GM23338 (cell line): ENCODE measurements around the gene RAPGEF5. TPM values are rescaled to one million over a fixed set of nuclear protein-coding genes. Genes with fewer than 3 reads are reported as not detected.

ENCODE experiments used
- ATAC-seq: fragments of 200-7000 bp; cut with Tn5 transposase; 3 replicates; pipeline ENCODE4 v1.9.1; 2020
- DNase-seq: peaks from one replicate; pipeline ENCODE4 v3.0.0-alpha.2; 2015; ENCODE audit warnings: low spot score
- H2AFZ ChIP-seq: fragments of 200-600 bp; sonication (generic); 2 replicates; pipeline ENCODE4 v1.8.0; 2016; ENCODE audit warnings: antibody characterized with exemption, mild to moderate bottlenecking, moderate library complexity
- H3F3A ChIP-seq: fragments of 200-600 bp; sonication (generic); replicated peaks from 2 replicates; pipeline ENCODE4 v1.8.0; 2017; ENCODE audit warnings: antibody characterized with exemption, mixed run types, low read depth
- H3K27ac ChIP-seq: fragments of 200-600 bp; sonication (generic); 2 replicates; pipeline ENCODE4 v1.6.1; 2016; ENCODE audit warnings: low read depth
- H3K27me3 ChIP-seq: fragments of 200-600 bp; sonication (generic); 2 replicates; pipeline ENCODE4 v1.8.0; 2016; ENCODE audit warnings: mild to moderate bottlenecking, mixed run types, moderate library complexity; ENCODE audit not compliant: insufficient read depth
- H3K36me3 ChIP-seq: fragments of 200-600 bp; sonication (generic); 2 replicates; pipeline ENCODE4 v1.8.0; 2016; ENCODE audit warnings: mild to moderate bottlenecking; ENCODE audit not compliant: insufficient read depth
- H3K4me1 ChIP-seq: fragments of 200-600 bp; sonication (generic); 2 replicates; pipeline ENCODE4 v1.8.0; 2016; ENCODE audit warnings: mild to moderate bottlenecking, moderate library complexity; ENCODE audit not compliant: insufficient read depth
- H3K4me2 ChIP-seq: fragments of 200-600 bp; sonication (generic); 2 replicates; pipeline ENCODE4 v1.7.1; 2017; ENCODE audit warnings: mixed run types
- H3K4me3 ChIP-seq: fragments of 200-600 bp; sonication (generic); 2 replicates; pipeline ENCODE4 v1.6.1; 2016; ENCODE audit warnings: mixed run types
- H3K79me2 ChIP-seq: fragments of 200-600 bp; sonication (generic); replicated peaks from 2 replicates; pipeline ENCODE4 v1.8.0; 2017; ENCODE audit warnings: mild to moderate bottlenecking; ENCODE audit not compliant: insufficient read depth
- H3K9me2 ChIP-seq: fragments of 200-600 bp; sonication (generic); 2 replicates; pipeline ENCODE4 v1.8.0; 2017; ENCODE audit not compliant: insufficient read depth
- H4K20me1 ChIP-seq: fragments of 200-600 bp; sonication (generic); replicated peaks from 2 replicates; pipeline ENCODE4 v1.8.0; 2017; ENCODE audit warnings: mild to moderate bottlenecking; ENCODE audit not compliant: insufficient read depth
- H3K27ac Mint-ChIP-seq: 2 replicates; pipeline ENCODE4 v1.8.0; 2020; ENCODE audit warnings: inconsistent platforms, mild to moderate bottlenecking, moderate library complexity, mixed read lengths
- H3K27me3 Mint-ChIP-seq: 3 replicates; pipeline ENCODE4 v1.8.0; 2022; ENCODE audit warnings: low read depth, mild to moderate bottlenecking, moderate library complexity, mixed read lengths, inconsistent platforms; ENCODE audit not compliant: insufficient read depth, poor library complexity
- H3K36me3 Mint-ChIP-seq: 3 replicates; pipeline ENCODE4 v1.8.0; 2021; ENCODE audit warnings: low read depth, mild to moderate bottlenecking, inconsistent platforms, moderate library complexity, mixed read lengths
- H3K4me1 Mint-ChIP-seq: 3 replicates; pipeline ENCODE4 v1.8.0; 2020; ENCODE audit warnings: mild to moderate bottlenecking, inconsistent platforms, mixed read lengths
- H3K4me3 Mint-ChIP-seq: 3 replicates; pipeline ENCODE4 v1.8.0; 2021; ENCODE audit warnings: moderate library complexity, mild to moderate bottlenecking, inconsistent platforms, mixed read lengths
- H3K9me3 Mint-ChIP-seq: 3 replicates; pipeline ENCODE4 v1.8.0; 2020; ENCODE audit warnings: moderate library complexity, mild to moderate bottlenecking, inconsistent platforms, mixed read lengths
- CREB1 ChIP-seq: fragments of 250-450 bp; sonication (Bioruptor Pico); IDR thresholded peaks from 2 replicates; pipeline ENCODE4 v1.5.0; 2020; ENCODE audit warnings: low read depth, mild to moderate bottlenecking, moderate library complexity
- EZH2phosphoT487 ChIP-seq: fragments of 200-600 bp; sonication (generic); IDR thresholded peaks from one replicate; pipeline ENCODE4 v1.8.1; 2018; ENCODE audit warnings: antibody characterized with exemption; ENCODE audit not compliant: unreplicated experiment
- NANOG ChIP-seq: IDR thresholded peaks from 2 replicates; pipeline ENCODE4 v1.6.1; 2016; ENCODE audit warnings: antibody characterized with exemption, borderline replicate concordance
- ZNF114 ChIP-seq: fragments of 250-450 bp; sonication (Bioruptor Pico); IDR thresholded peaks from 2 replicates; pipeline ENCODE4 v1.5.0; 2020; ENCODE audit warnings: mild to moderate bottlenecking, moderate library complexity
- ZNF331 ChIP-seq: fragments of 250-450 bp; sonication (Bioruptor Pico); IDR thresholded peaks from 2 replicates; pipeline ENCODE4 v1.5.0; 2020; ENCODE audit warnings: low read depth, mild to moderate bottlenecking, moderate library complexity
- polyA plus RNA-seq: library from polyadenylated mRNA; unstranded; fragments of >200 nt; fragmentation: Nextera tagmentation; extraction: Ambion mirVana; gene quantifications from 2 replicates; pipeline ENCODE4 v1.2.1, GENCODE V29; 2016
- total RNA-seq: library from RNA; depleted of rRNA; stranded (reverse); fragments of >200 nt; shearing (Covaris generic); gene quantifications from 2 replicates; pipeline ENCODE4 v1.2.3, GENCODE V29; 2014
- TF ChIP-seq, protein P1 (sequence below): fragments of 250-450 bp; sonication (Bioruptor Pico); IDR thresholded peaks from 2 replicates; pipeline ENCODE4 v1.5.0; 2020; ENCODE audit warnings: mild to moderate bottlenecking, moderate library complexity
- TF ChIP-seq, protein P2 (sequence below), 2 experiments: fragments of 200-600 bp in 1 of 2; sonication (generic) in 1 of 2; conservative IDR thresholded peaks; 2 replicates each; pipeline versions ENCODE4 v1.5.1 to v1.6.1; 2016 to 2017; ENCODE audit warnings: antibody characterized with exemption in 2 of 2, low read depth in 2 of 2, mild to moderate bottlenecking in 2 of 2, moderate library complexity in 1 of 2
- TF ChIP-seq, protein P3 (sequence below): IDR thresholded peaks from 2 replicates; pipeline ENCODE4 v1.6.1; 2016; ENCODE audit warnings: antibody characterized with exemption

Gene RAPGEF5
- total and polyA plus RNA-seq, 2 experiments from 2014 or later = 6.3 to 13.1 TPM

DNA sequence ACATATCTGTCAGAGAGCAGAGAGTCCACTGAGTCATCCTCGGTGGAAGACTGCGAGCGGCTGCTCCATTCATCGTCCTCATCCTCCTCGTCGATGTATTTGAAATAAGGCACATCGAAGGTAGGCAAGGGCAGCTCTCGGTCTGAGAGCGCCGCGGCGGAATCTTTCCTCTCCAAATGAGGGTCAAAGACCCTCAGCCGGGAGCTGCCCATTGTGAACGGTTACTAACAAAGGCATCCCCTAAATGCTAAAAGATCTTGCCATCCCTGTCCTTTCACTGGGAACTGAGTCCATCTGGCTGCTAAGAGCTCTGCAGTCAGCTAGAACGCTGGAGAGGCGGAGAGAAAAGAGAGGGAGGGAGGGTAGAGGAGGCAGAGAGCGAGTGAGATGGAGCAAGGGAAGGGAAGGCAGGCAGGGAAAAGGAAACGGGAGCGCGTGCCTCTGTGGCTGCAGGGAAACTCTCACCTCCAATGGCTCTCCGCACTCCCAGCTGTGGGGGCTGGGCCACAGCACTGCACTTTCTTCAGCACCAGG is 163.4 kb downstream of the RAPGEF5 start:
- no peaks in the 10 kb centered on the region for H3K9me2 ChIP-seq
- Mint-ChIP-seq H3K36me3 (0 out of 3 replicates have a peak, but pooled peaks cover 4% of the 10 kb centered on the region), H3K27ac (no peak overlapping the region), H3K4me3 (peak overlapping the region; percentile 77), H3K9me3 (no peaks in the 10 kb centered on the region), H3K27me3 (peaks cover 11% of the 10 kb centered on the region), H3K4me1 (peaks cover 69% of the 10 kb centered on the region)
- no peaks in the 10 kb centered on the region for H3K36me3 ChIP-seq
- peaks cover 46% of the 10 kb centered on the region for H3K27me3 ChIP-seq
- peak; percentile 43; the same call in 1 of the 2 replicates for TF ChIP-seq CREB1 (CRISPR knock-in tag)
- TF ChIP-seq, protein P1, sequence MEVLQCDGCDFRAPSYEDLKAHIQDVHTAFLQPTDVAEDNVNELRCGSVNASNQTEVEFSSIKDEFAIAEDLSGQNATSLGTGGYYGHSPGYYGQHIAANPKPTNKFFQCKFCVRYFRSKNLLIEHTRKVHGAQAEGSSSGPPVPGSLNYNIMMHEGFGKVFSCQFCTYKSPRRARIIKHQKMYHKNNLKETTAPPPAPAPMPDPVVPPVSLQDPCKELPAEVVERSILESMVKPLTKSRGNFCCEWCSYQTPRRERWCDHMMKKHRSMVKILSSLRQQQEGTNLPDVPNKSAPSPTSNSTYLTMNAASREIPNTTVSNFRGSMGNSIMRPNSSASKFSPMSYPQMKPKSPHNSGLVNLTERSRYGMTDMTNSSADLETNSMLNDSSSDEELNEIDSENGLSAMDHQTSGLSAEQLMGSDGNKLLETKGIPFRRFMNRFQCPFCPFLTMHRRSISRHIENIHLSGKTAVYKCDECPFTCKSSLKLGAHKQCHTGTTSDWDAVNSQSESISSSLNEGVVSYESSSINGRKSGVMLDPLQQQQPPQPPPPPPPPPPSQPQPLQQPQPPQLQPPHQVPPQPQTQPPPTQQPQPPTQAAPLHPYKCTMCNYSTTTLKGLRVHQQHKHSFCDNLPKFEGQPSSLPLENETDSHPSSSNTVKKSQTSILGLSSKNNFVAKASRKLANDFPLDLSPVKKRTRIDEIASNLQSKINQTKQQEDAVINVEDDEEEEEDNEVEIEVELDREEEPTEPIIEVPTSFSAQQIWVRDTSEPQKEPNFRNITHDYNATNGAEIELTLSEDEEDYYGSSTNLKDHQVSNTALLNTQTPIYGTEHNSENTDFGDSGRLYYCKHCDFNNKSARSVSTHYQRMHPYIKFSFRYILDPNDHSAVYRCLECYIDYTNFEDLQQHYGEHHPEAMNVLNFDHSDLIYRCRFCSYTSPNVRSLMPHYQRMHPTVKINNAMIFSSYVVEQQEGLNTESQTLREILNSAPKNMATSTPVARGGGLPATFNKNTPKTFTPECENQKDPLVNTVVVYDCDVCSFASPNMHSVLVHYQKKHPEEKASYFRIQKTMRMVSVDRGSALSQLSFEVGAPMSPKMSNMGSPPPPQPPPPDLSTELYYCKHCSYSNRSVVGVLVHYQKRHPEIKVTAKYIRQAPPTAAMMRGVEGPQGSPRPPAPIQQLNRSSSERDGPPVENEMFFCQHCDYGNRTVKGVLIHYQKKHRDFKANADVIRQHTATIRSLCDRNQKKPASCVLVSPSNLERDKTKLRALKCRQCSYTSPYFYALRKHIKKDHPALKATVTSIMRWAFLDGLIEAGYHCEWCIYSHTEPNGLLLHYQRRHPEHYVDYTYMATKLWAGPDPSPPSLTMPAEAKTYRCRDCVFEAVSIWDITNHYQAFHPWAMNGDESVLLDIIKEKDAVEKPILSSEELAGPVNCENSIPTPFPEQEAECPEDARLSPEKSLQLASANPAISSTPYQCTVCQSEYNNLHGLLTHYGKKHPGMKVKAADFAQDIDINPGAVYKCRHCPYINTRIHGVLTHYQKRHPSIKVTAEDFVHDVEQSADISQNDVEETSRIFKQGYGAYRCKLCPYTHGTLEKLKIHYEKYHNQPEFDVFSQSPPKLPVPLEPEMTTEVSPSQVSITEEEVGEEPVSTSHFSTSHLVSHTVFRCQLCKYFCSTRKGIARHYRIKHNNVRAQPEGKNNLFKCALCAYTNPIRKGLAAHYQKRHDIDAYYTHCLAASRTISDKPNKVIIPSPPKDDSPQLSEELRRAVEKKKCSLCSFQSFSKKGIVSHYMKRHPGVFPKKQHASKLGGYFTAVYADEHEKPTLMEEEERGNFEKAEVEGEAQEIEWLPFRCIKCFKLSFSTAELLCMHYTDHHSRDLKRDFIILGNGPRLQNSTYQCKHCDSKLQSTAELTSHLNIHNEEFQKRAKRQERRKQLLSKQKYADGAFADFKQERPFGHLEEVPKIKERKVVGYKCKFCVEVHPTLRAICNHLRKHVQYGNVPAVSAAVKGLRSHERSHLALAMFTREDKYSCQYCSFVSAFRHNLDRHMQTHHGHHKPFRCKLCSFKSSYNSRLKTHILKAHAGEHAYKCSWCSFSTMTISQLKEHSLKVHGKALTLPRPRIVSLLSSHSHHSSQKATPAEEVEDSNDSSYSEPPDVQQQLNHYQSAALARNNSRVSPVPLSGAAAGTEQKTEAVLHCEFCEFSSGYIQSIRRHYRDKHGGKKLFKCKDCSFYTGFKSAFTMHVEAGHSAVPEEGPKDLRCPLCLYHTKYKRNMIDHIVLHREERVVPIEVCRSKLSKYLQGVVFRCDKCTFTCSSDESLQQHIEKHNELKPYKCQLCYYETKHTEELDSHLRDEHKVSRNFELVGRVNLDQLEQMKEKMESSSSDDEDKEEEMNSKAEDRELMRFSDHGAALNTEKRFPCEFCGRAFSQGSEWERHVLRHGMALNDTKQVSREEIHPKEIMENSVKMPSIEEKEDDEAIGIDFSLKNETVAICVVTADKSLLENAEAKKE = no peak
- peak overlapping the region; percentile 82 for H3K4me2 ChIP-seq
- H3F3A ChIP-seq = no peaks in the 10 kb centered on the region
- H3K4me3 ChIP-seq = peak overlapping the region; percentile 70
- no peaks in the 10 kb centered on the region; the same call in 1 of the 2 replicates for H4K20me1 ChIP-seq
- no peak overlapping the region for H3K27ac ChIP-seq
- H3K4me1 ChIP-seq = peaks cover 54% of the 10 kb centered on the region
- H2AFZ ChIP-seq = peak overlapping the region; percentile 91; the same call in 1 of the 2 replicates
- ATAC-seq (peak; percentile 93), DNase-seq (peak; percentile 89)
- no peaks in the 10 kb centered on the region for H3K79me2 ChIP-seq

DNA sequence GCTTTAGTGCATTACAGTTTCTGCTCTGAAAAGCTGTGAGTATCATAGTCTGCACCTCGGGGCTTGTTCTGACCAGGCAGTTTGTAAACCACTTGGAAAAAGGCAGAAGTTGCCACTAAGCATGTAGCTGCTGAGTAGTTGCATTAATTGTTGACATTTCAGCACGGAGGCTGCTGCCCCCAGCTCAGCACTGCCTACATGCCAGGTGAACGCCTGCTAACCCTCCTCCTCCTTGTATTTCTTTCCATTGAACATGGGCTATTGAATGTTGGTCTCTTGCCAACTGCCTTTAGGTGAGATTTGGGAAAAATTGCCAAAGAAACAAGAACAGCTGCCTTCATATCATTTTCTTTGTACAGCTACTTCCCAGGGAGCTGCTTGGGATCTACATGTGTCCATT is 164.2 kb downstream of the RAPGEF5 start:
- H4K20me1 ChIP-seq = no peaks in the 10 kb centered on the region; the same call in 1 of the 2 replicates
- no peaks in the 10 kb centered on the region for H3F3A ChIP-seq
- peak overlapping the region; percentile 77 for H3K4me3 Mint-ChIP-seq
- peaks cover 54% of the 10 kb centered on the region for H3K4me1 ChIP-seq
- ATAC-seq (no peak; the same call in 1 of the 3 replicates), DNase-seq (no peak)
- no peaks in the 10 kb centered on the region for H3K9me2 ChIP-seq
- H2AFZ ChIP-seq = no peak overlapping the region
- no peaks in the 10 kb centered on the region for H3K79me2 ChIP-seq
- H3K27me3 ChIP-seq = peaks cover 39% of the 10 kb centered on the region
- no peaks in the 10 kb centered on the region for H3K9me3 Mint-ChIP-seq
- peak overlapping the region; percentile 82 for H3K4me2 ChIP-seq
- peak overlapping the region; percentile 70 for H3K4me3 ChIP-seq
- no peaks in the 10 kb centered on the region for H3K36me3 ChIP-seq
- H3K27ac Mint-ChIP-seq = no peak overlapping the region
- peaks cover 69% of the 10 kb centered on the region for H3K4me1 Mint-ChIP-seq
- no peak overlapping the region for H3K27ac ChIP-seq
- 0 out of 3 replicates have a peak, but pooled peaks cover 4% of the 10 kb centered on the region for H3K36me3 Mint-ChIP-seq
- peaks cover 11% of the 10 kb centered on the region for H3K27me3 Mint-ChIP-seq
- TF ChIP-seq CREB1 (CRISPR knock-in tag) = no peak
- TF ChIP-seq, protein P2, sequence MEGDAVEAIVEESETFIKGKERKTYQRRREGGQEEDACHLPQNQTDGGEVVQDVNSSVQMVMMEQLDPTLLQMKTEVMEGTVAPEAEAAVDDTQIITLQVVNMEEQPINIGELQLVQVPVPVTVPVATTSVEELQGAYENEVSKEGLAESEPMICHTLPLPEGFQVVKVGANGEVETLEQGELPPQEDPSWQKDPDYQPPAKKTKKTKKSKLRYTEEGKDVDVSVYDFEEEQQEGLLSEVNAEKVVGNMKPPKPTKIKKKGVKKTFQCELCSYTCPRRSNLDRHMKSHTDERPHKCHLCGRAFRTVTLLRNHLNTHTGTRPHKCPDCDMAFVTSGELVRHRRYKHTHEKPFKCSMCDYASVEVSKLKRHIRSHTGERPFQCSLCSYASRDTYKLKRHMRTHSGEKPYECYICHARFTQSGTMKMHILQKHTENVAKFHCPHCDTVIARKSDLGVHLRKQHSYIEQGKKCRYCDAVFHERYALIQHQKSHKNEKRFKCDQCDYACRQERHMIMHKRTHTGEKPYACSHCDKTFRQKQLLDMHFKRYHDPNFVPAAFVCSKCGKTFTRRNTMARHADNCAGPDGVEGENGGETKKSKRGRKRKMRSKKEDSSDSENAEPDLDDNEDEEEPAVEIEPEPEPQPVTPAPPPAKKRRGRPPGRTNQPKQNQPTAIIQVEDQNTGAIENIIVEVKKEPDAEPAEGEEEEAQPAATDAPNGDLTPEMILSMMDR (conservative IDR thresholded peaks at IDR 0.05; ENCODE audit: low read depth in 2 of 2) = no peak
- no peak for TF ChIP-seq NANOG
- TF ChIP-seq ZNF331 = no peak
- no peak for TF ChIP-seq ZNF114 (CRISPR knock-in tag)
- no peak for TF ChIP-seq EZH2phosphoT487
- TF ChIP-seq, protein P3, sequence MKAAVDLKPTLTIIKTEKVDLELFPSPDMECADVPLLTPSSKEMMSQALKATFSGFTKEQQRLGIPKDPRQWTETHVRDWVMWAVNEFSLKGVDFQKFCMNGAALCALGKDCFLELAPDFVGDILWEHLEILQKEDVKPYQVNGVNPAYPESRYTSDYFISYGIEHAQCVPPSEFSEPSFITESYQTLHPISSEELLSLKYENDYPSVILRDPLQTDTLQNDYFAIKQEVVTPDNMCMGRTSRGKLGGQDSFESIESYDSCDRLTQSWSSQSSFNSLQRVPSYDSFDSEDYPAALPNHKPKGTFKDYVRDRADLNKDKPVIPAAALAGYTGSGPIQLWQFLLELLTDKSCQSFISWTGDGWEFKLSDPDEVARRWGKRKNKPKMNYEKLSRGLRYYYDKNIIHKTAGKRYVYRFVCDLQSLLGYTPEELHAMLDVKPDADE = no peak
